Nephron progenitor cell (in vitro differentiated cells): Measurements from ENCODE around the gene KIF1B.
A peak's percentile ranks its signal among the peaks of the same experiment; 100 is the strongest.
"Not testable (repeated sequence)": the region's sequence is repeated elsewhere in the genome, so short reads cannot be mapped to it uniquely, and the experiment has no call there.

ENCODE experiments used
- DNase-seq: peaks from one replicate; pipeline ENCODE4 v3.0.0; 2021
- H3K27ac Mint-ChIP-seq: 2 replicates; pipeline ENCODE4 v1.8.0; 2021; ENCODE audit warnings: mild to moderate bottlenecking, moderate library complexity, mixed read lengths
- H3K27me3 Mint-ChIP-seq: 2 replicates; pipeline ENCODE4 v1.8.0; 2021; ENCODE audit warnings: mild to moderate bottlenecking, low read depth, mixed read lengths; ENCODE audit not compliant: poor library complexity
- H3K36me3 Mint-ChIP-seq: 2 replicates; pipeline ENCODE4 v1.8.0; 2021; ENCODE audit warnings: low read depth, mixed read lengths
- H3K4me1 Mint-ChIP-seq: 2 replicates; pipeline ENCODE4 v1.8.0; 2021; ENCODE audit warnings: mixed read lengths
- H3K4me3 Mint-ChIP-seq: 2 replicates; pipeline ENCODE4 v1.8.0; 2021; ENCODE audit warnings: mild to moderate bottlenecking, moderate library complexity, mixed read lengths
- H3K9me3 Mint-ChIP-seq: 2 replicates; pipeline ENCODE4 v1.8.0; 2021; ENCODE audit warnings: mild to moderate bottlenecking, moderate library complexity, mixed read lengths
- CTCF ChIP-seq: fragments of 200-600 bp; sonication (generic); IDR thresholded peaks from 2 replicates; pipeline ENCODE4 v1.5.0; 2021; ENCODE audit warnings: antibody characterized with exemption

KIF1B gene

DNA sequence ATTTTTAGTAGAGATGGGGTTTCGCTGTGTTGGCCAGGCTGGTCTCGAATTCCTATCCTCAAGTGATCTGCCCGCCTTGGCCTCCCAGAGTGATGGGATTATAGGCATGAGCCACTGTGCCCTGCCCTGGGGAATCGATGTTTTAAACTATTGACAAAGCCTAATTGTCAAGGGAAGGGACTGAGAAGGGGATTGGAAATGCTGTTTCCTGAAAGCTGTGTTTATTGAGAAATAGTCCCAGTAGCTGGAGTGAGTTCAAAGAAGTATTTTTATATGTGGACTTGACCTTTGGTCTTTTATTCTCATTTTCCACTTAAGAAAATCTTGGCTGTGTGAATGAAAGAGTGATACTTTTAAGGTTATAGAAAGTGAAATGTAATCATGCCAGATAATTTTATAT is 47.5 kb downstream of the KIF1B start:
- no peak overlapping the region for H3K27ac Mint-ChIP-seq
- peaks cover 4% of the 10 kb centered on the region for H3K4me1 Mint-ChIP-seq
- no peak for DNase-seq
- no peaks in the 10 kb centered on the region for H3K9me3 Mint-ChIP-seq
- TF ChIP-seq CTCF = no peak
- no peaks in the 10 kb centered on the region for H3K27me3 Mint-ChIP-seq
- H3K4me3 Mint-ChIP-seq = no peak overlapping the region
- peaks cover 49% of the 10 kb centered on the region for H3K36me3 Mint-ChIP-seq

DNA sequence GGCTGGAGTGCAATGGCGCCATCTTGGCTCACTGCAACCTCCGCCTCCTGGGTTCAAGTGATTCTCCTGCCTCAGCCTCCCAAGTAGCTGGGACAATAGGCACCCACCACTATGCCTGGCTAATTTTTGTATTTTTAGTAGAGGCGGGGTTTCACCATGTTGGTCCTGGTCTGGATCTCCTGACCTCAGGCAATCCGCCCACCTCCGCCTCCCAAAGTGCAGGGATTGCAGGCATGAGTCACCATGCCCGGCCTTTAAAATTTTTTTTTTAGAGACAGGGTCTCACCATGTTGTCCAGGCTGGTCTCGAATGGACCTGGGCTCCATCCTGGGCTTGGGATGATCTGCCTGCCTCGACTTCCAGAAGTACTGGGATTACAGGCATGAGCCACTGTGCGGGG is 49.2 kb downstream of the KIF1B start:
- H3K36me3 Mint-ChIP-seq = peaks cover 60% of the 10 kb centered on the region
- not testable (repeated sequence) for H3K27me3 Mint-ChIP-seq, H3K4me1 Mint-ChIP-seq, DNase-seq, H3K27ac Mint-ChIP-seq, H3K4me3 Mint-ChIP-seq, H3K9me3 Mint-ChIP-seq

DNA sequence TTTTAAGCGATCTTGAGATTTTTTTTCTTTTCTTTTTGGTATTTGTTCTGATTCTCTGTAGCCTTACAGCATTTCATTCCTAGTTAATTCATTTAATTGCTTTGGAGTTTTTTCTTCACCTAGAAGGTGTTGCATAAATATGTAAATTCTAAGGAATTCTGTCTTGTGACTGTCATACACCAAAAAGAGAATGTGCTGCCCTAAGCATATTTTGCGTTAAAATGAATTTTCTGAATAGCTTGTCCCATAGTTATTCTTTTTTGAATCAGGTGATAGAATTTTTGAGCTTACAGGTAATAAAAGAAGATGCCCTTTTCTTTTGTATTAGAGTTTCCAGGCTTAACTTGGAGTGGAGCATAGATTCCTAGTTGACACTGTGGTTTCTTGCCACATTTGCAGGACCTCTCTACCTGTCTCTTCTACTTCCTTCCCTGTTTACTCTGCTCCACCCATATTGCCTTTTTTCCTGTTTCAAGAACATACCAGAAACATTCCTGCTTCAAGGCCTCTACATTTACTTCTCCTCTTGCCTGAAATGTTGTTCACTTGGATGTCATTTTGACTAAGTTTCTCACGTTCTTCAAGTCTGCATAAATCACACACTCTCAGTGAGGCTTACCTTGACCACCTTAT is 53.2 kb downstream of the KIF1B start:
- no peaks in the 10 kb centered on the region for H3K4me1 Mint-ChIP-seq
- no peaks in the 10 kb centered on the region for H3K9me3 Mint-ChIP-seq
- H3K4me3 Mint-ChIP-seq = no peak overlapping the region
- H3K36me3 Mint-ChIP-seq = peaks cover 69% of the 10 kb centered on the region
- H3K27ac Mint-ChIP-seq = peak overlapping the region; percentile 43
- DNase-seq = no peak
- H3K27me3 Mint-ChIP-seq = no peaks in the 10 kb centered on the region
- TF ChIP-seq CTCF = no peak

DNA sequence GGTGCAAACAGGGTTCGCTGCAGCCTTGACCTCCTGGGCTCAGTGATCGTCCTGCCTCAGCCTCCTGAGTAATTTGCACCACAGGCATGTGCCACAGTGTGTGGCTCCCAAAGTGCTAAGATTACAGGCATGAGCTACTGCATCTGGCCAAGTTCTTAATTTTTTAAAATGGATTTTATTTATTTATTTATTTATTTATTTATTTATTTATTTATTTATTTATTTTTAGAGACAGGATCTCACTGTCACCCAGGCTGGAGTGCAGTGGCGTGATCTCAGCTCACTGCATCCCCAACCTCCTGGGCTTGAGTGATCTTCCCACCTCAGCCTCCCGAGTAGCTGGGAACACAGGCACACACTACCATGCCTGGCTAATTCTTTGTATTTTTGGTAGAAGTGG is 54.7 kb downstream of the KIF1B start:
- Mint-ChIP-seq H3K4me1 (no peaks in the 10 kb centered on the region), H3K4me3 (no peak overlapping the region), H3K27me3 (no peaks in the 10 kb centered on the region), H3K27ac (no peak overlapping the region), H3K9me3 (no peaks in the 10 kb centered on the region), H3K36me3 (peaks cover 70% of the 10 kb centered on the region)
- TF ChIP-seq CTCF = no peak
- no peak for DNase-seq

DNA sequence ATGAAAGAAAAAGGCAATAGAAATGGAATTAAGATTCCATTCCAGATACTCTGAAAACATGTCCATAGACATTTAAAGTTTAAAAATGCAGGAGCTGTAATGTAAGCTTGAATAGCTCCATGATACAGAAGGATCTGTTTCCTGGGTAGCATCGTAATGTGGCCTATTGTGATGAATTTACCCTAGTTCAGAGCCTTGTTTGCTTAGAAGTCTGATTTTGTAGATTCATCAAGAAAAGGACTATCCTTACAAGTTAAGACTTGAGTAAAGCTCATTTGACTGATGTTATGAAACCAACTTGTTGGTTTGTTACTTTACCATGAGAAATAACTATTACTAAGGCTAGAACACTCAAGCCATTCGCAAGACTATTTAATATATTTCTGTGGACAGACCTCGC is 55.5 kb downstream of the KIF1B start:
- Mint-ChIP-seq H3K4me3 (no peak overlapping the region), H3K36me3 (peaks cover 71% of the 10 kb centered on the region), H3K27me3 (no peaks in the 10 kb centered on the region), H3K27ac (no peak overlapping the region), H3K9me3 (no peaks in the 10 kb centered on the region), H3K4me1 (no peaks in the 10 kb centered on the region)
- TF ChIP-seq CTCF = no peak
- DNase-seq = no peak

GRCh38 chr1:10267319-10267718 is 56.9 kb downstream of the KIF1B start:
- H3K36me3 Mint-ChIP-seq = peaks cover 73% of the 10 kb centered on the region
- H3K27me3 Mint-ChIP-seq = no peaks in the 10 kb centered on the region
- no peak for DNase-seq
- no peaks in the 10 kb centered on the region for H3K9me3 Mint-ChIP-seq
- no peak overlapping the region for H3K4me3 Mint-ChIP-seq
- peak overlapping the region; percentile 61 for H3K27ac Mint-ChIP-seq
- no peaks in the 10 kb centered on the region for H3K4me1 Mint-ChIP-seq
- no peak for TF ChIP-seq CTCF
